ENCODE results near the gene TMEM123. TPM values are rescaled to one million over a fixed set of nuclear protein-coding genes. Genes with fewer than 3 reads are reported as not detected.

TMEM123 gene
- total RNA-seq, 1 donor from 2014 or later: 172 TPM

DNA sequence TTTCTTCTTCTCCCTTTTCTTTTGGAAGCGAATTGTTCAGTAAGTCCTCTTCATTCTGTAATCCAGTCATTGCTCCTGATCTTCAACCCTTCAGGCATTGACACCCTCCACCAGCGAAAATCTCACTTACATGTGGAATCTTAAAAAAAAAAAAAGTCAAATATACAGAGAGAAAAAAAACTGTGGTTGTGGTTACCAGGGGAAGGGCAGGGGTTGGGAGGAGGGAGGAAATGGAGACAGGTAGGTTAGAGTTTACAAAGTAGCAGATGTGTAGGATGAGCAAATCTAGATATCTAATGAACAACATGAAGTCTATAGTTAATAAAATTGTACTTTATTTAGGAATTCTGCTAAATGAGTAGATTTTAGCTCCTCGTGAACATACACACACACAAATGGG is 17.7 kb upstream of the TMEM123 start:
- DNase-seq (ENCODE audit: low read depth) (no peak), FAIRE-seq (no peak)
- no peaks in the 10 kb centered on the region for H3K27me3 ChIP-seq (ENCODE audit: control insufficient read depth, insufficient read depth, low read length)
- no peaks in the 10 kb centered on the region for H3K36me3 ChIP-seq (ENCODE audit: control insufficient read depth, insufficient read depth, low read length)
- TF ChIP-seq, protein P1, sequence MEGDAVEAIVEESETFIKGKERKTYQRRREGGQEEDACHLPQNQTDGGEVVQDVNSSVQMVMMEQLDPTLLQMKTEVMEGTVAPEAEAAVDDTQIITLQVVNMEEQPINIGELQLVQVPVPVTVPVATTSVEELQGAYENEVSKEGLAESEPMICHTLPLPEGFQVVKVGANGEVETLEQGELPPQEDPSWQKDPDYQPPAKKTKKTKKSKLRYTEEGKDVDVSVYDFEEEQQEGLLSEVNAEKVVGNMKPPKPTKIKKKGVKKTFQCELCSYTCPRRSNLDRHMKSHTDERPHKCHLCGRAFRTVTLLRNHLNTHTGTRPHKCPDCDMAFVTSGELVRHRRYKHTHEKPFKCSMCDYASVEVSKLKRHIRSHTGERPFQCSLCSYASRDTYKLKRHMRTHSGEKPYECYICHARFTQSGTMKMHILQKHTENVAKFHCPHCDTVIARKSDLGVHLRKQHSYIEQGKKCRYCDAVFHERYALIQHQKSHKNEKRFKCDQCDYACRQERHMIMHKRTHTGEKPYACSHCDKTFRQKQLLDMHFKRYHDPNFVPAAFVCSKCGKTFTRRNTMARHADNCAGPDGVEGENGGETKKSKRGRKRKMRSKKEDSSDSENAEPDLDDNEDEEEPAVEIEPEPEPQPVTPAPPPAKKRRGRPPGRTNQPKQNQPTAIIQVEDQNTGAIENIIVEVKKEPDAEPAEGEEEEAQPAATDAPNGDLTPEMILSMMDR (IDR thresholded peaks at IDR 0.05; ENCODE audit: insufficient read depth, low read length, severe bottlenecking): no peak
- no peak overlapping the region for H3K4me3 ChIP-seq (ENCODE audit: low read depth, low read length)

DNA sequence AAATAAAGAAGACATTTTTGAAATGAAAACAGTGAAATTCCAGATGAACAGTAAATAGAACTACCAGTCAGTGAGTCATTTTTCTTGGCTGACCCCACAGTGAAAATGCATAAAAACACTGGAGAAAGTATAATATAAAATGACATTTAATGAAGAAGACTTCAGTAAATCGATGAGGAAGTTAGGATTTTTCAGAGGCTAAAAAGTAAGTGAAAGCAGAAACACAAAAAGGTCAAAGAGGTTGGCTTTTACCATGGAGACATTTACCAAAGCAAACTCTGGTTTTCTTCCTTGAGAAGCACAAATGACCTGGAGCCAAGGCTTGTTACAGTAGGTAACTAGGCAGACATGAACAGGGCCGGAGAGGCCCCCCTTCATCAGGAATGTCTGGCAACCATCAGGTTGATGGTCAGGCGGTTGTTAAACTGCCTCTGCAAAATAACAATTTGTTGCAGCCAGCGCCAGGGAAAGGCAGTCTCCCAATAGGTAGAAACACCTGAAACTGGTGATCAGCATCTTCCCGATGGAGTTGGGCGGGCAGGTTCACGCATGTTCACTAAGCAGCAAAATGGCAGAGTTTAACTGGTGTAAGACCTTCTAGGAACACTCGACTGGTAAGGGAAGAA is 16.7 kb upstream of the TMEM123 start:
- TF ChIP-seq, protein P1 (IDR thresholded peaks at IDR 0.05; ENCODE audit: insufficient read depth, low read length, severe bottlenecking): no peak
- DNase-seq (ENCODE audit: low read depth) (peak; percentile 59), FAIRE-seq (no peak)
- Histone ChIP-seq H3K36me3 (ENCODE audit: control insufficient read depth, insufficient read depth, low read length) (no peaks in the 10 kb centered on the region), H3K4me3 (ENCODE audit: low read depth, low read length) (no peak overlapping the region), H3K27me3 (ENCODE audit: control insufficient read depth, insufficient read depth, low read length) (no peaks in the 10 kb centered on the region)

DNA sequence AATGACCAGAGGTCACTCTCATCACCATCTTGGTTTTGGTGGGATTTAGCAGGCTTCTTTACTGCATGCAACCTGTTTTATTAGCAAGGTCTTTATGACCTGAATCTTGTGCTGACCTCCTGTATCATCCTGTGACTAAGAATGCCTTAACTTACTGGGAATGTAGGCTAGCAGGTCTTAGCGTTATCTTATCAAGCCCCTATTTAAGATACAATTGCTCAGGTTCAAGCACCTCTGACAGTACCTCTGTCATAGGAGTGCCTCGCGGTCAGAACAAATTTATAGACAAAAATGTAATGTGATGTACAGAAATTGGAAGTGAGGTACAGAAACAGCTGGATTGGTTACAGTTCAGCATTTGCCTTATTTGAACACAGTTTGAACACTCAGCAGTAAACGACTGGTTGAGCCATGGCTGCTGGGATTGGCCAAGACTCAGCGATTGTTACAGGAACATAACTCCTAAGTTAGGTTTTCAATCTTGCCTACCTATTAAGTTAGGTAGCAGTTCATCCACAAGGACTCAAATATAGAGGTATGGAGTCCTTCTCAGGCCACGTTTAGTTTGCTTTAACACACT is 16.1 kb upstream of the TMEM123 start:
- Histone ChIP-seq H3K4me3 (ENCODE audit: low read depth, low read length) (no peak overlapping the region), H3K36me3 (ENCODE audit: control insufficient read depth, insufficient read depth, low read length) (no peaks in the 10 kb centered on the region), H3K27me3 (ENCODE audit: control insufficient read depth, insufficient read depth, low read length) (no peaks in the 10 kb centered on the region)
- TF ChIP-seq, protein P1 (IDR thresholded peaks at IDR 0.05; ENCODE audit: insufficient read depth, low read length, severe bottlenecking): no peak
- FAIRE-seq (no peak), DNase-seq (ENCODE audit: low read depth) (peak; percentile 37)

DNA sequence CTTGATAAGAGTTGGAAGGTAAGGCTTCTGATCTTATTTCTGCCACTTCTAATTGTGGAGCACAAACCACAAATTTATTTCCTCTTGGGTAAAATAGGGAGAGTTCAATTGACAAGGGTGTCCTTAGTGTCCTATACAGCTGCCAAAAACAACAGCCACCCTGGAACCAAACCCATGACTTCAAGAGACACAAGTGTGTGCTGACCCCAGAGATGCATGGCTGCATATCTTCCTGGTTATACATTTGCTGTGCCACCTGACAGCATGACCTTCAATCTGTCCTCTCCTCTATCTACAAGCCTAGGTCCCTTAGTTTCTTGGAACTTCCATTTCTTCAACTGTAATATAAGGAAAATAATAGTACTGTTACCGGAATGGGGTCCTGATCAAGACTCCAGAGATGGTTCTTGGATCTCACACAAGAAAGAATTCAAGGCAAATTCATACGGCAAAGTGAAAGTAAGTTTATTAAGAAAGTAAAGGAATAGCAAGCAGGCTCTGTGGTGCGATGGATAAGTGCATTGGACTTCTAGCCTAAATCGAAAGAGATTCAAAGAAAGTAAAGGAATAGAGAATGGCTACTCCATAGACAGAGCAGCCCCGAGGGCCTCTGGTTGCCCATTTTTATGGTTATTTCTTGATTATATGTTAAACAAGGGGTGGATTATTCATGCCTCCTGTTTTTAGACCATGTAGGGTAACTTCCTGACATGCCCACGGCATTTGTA is 15.5 kb upstream of the TMEM123 start:
- no peak overlapping the region for H3K4me3 ChIP-seq (ENCODE audit: low read depth, low read length)
- H3K36me3 ChIP-seq (ENCODE audit: control insufficient read depth, insufficient read depth, low read length): no peaks in the 10 kb centered on the region
- DNase-seq (ENCODE audit: low read depth) (no peak), FAIRE-seq (no peak)
- no peaks in the 10 kb centered on the region for H3K27me3 ChIP-seq (ENCODE audit: control insufficient read depth, insufficient read depth, low read length)
- TF ChIP-seq, protein P1 (IDR thresholded peaks at IDR 0.05; ENCODE audit: insufficient read depth, low read length, severe bottlenecking): no peak

DNA sequence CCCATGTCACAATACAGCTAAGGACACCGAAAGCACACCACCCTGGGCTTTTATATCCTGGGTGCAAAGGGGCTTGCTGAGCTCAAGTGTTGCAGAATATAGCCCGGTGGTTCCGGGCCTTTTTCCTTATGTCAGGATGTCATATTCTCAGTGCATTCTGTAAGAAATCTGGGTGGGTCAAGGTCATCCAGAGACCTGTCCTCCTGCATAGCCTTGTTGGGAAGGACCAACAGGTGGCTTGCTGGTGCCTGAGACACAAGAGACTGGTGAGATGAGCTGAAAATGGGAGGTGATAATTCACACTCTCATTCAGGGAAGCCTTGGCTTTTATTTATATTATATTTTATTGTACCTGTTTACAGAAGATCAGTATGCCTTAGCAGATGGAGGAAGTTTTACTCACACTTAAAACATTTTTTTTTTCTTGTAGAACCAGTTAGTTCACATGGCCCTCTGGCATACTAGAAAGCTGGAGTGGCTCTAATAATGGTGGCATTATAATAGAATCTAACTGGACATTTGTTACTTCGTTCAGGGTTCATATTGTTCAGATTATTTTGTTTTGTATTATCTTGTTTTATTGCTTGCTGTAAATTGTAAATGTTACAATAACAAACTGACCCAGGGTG is 14.6 kb upstream of the TMEM123 start:
- TF ChIP-seq, protein P1 (IDR thresholded peaks at IDR 0.05; ENCODE audit: insufficient read depth, low read length, severe bottlenecking): no peak
- Histone ChIP-seq H3K36me3 (ENCODE audit: control insufficient read depth, insufficient read depth, low read length) (no peaks in the 10 kb centered on the region), H3K4me3 (ENCODE audit: low read depth, low read length) (no peak overlapping the region), H3K27me3 (ENCODE audit: control insufficient read depth, insufficient read depth, low read length) (no peaks in the 10 kb centered on the region)
- FAIRE-seq (no peak), DNase-seq (ENCODE audit: low read depth) (peak; percentile 81)
